GM13977 (cell line): ENCODE results near the gene LHX3.

ENCODE experiments used
- DNase-seq: peaks from one replicate; pipeline ENCODE4 v3.0.0; 2012; ENCODE audit warnings: low spot score
- in situ Hi-C: fragments of 300-500 bp; cut with MboI; formaldehyde crosslinking; loops from one replicate; pipeline ENCODE4 v1.12.0; 2022; ENCODE audit warnings: low sequenced_read_pairs, low pct_unique_long_range_greater_than_20kb, mixed read lengths, inconsistent platforms; ENCODE audit not compliant: unreplicated experiment
- TF ChIP-seq, protein P1 (sequence below): IDR thresholded peaks from 2 replicates; pipeline ENCODE4 v1.5.1; 2012; ENCODE audit warnings: mild to moderate bottlenecking, control low read depth; ENCODE audit not compliant: insufficient read depth; ENCODE audit errors: extremely low read depth, missing control alignments

The LHX3 gene

DNA sequence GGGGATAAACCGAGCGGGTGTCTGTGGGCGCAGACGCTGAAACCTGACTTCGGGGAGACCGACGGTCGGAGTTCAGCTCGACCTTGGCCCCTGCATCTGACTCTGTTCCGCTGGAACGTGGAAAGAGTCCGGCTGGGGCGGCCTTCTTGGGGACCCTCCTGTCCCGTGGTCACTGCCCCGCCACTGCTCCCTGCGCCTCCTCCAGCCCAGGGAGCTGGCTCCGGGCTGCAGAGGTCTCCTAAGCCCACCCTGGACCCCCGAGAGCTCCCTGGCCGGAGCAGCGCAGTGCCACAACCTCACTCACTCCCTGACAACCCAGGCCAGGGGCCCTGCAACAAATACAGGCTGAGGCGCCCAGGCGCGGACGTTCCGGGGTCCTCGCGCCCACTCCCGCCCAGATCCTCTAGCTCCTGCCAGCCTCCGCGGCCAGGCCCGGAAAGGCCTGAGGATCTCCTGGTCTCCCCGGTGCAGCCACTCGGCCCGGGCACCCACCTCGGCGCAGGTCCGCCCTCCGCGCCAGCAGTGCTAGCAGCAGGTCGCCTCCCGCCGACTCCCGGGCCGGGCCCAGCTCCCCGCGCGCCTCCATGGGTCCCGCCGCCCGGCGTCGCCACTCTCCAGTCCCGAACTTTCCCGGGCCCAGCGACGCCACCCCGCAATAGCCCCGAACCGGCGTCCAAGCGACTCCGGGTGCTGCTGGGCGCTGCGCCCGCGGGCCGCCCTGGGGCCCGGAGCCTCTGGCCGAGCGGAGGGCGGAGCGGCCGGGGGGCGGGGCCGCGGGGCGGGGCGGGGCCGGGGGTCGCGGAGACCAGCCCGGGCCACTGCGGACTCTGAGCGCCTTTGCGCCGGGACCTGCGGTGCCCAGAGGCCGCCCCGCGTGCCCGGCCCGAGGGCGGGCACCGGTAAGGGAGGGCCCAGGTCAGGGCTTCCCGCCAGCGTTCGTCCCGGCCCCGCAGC is 2.2 kb downstream of the LHX3 start:
- in situ Hi-C loops, result no loop called here
- no peak for DNase-seq
- TF ChIP-seq, protein P1, sequence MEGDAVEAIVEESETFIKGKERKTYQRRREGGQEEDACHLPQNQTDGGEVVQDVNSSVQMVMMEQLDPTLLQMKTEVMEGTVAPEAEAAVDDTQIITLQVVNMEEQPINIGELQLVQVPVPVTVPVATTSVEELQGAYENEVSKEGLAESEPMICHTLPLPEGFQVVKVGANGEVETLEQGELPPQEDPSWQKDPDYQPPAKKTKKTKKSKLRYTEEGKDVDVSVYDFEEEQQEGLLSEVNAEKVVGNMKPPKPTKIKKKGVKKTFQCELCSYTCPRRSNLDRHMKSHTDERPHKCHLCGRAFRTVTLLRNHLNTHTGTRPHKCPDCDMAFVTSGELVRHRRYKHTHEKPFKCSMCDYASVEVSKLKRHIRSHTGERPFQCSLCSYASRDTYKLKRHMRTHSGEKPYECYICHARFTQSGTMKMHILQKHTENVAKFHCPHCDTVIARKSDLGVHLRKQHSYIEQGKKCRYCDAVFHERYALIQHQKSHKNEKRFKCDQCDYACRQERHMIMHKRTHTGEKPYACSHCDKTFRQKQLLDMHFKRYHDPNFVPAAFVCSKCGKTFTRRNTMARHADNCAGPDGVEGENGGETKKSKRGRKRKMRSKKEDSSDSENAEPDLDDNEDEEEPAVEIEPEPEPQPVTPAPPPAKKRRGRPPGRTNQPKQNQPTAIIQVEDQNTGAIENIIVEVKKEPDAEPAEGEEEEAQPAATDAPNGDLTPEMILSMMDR, result no peak

DNA sequence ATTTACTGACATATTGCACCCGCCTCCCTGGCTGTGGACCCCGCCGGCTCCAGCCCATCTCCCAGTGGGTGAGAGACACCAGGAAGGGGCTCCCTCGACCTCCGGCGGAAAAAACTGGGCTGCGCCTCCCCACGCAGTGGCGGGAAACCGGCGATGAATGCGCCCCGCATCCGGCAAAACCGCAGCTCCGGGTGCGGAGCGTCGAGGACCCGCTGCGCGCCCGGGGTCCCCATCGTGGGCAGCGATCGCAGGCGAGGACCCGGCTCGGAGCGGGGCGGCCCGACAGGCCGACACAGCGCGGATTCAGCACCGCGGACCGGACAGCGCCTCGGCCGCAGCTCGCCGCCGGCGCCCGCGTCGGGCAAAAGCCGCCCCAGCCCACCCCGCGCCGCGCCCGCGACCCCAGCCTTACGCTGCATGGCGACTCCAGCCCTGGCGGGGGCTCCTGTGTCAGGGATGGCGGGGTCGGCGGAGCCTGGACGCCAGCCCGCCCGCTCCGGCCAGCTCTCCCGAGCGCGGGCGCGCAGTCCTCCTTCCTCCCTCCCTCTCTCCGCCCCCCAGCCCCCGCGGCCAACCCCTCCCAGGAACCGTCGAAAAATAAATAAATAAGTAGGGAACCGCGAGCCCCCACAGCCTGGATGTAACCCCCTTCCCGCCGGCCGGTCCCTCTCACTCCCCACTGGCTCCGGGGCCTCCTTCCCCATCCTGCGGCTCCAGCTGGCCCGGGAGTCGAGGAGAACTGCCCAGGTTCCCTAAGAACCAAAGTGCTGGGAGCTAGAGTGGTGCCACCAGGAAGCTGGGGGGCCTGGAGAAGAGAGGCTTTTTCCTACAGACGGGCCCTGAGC is 3.1 kb downstream of the LHX3 start:
- peak; percentile 75 for DNase-seq
- in situ Hi-C loops, result no loop called here
- TF ChIP-seq, protein P1, result no peak

DNA sequence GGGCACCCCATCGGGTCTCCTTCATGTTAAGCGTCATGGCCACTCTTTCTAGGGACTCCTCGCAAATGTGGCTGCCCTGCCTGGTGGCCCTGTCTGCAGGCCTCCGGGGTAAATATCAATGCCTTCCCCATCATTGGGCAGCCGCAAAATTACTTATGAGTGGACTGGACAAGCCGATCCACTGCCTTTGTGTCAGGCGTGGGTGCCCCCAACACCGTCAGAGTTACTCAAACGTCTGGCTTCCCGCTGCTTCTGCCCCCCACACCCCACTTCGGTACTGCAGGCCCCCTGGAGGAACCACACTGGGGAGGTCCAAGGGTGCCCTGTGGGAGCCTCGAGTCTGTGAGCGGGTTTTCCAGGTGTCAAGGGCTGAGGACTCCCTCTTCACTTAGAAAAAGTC is 3.8 kb downstream of the LHX3 start:
- in situ Hi-C loops, result no loop called here
- no peak for DNase-seq
- TF ChIP-seq, protein P1, result no peak

- DNase-seq, result no peak
- in situ Hi-C loops, result no loop called here
- TF ChIP-seq, protein P1, result no peak
Observed at GRCh38 chr9:136200424-136200823, 4.5 kb downstream of the LHX3 start.

DNA sequence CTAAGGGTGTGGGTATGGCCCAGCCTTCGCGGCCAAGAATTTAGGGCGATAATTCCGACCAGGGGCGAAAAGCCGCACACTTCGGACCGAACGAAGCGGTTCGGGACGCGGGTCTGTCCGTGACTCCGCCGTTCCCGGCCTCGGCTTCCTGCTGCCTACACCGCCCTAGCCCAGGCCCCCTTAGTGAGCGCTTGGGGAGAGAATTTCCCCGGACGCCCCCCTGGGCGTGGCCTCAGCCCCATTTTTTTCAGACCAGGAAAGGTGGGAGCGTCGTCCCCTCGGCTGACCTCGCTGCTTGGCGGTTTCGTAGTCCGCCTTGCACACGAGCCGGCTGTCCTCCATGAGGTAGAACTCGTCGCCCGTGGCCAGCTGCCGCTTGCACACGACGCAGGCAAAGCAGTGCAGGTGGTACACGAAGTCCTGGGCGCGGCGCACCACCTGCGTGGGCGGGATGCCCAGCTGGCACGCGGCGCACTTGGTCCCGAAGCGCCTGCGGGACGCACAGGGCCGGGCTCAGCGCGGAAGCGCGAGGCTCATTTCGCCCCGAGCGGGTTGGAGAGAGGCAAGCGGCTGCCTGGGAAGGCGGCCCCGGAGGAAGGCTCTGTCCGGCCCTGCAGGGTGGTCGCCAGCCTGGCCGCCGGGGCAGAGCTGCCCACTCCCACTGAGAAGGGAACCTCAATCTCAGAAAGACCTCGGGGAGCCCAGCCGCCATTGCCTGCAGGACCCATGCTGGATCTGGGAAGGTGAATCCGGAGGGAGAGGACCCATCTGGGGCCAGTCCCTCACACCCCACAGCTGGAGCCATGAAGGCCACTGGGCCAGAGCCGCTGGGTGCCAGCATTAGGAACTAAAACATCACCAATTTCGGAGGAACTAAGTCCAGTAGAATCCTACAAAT is 5.3 kb downstream of the LHX3 start:
- no peak for DNase-seq
- in situ Hi-C loops, result no loop called here
- TF ChIP-seq, protein P1, result no peak
